PFSK-1 (cell line): ENCODE measurements around the gene CEACAM1.

ENCODE experiments used
- POLR2AphosphoS5 ChIP-seq: IDR thresholded peaks from 2 replicates; pipeline ENCODE4 v1.6.1; 2012; ENCODE audit warnings: low read depth, mild to moderate bottlenecking, control low read depth, low read length, moderate library complexity
- TAF1 ChIP-seq: IDR thresholded peaks from 2 replicates; pipeline ENCODE4 v1.6.1; 2012; ENCODE audit warnings: low read length, control low read depth, borderline replicate concordance; ENCODE audit not compliant: insufficient read depth

- TF ChIP-seq POLR2AphosphoS5 (no peak), TAF1 (no peak)
Observed at GRCh38 chr19:42461700-42462324, 66.5 kb downstream of the CEACAM1 start.
